Omental fat pad (tissue), 4 donors: ENCODE results near the gene CSE1L. TPM values are rescaled to one million over a fixed set of nuclear protein-coding genes. Genes with fewer than 3 reads are reported as not detected.

Experiments used
- ATAC-seq: fragments of 150-250 bp; one replicate; pipeline ENCODE4 v1.9.1; 2016; ENCODE audit warnings: mild to moderate bottlenecking, moderate library complexity; ENCODE audit not compliant: low FRiP score
- DNase-seq: peaks from one replicate; pipeline ENCODE4 v3.0.0-alpha.2; 2019; ENCODE audit warnings: low spot score
- small RNA-seq: library from RNA; depleted of rRNA; stranded (forward); fragments of <200 nt; gene quantifications from one replicate; pipeline ENCODE3, GENCODE V24; 2016
- total RNA-seq, 4 donors: library from RNA; depleted of rRNA; stranded (reverse); fragments of >200 nt; gene quantifications; one replicate each; pipeline ENCODE4 v1.1.0, GENCODE V29; 2016
- TF ChIP-seq, protein P1 (sequence below), 3 donors: fragments of 450-650 bp; IDR thresholded peaks; one replicate each; pipeline ENCODE4 v1.5.1; 2016 to 2017; ENCODE audit warnings: antibody characterized with exemption in 3 of 3, mild to moderate bottlenecking in 3 of 3, moderate library complexity in 2 of 3

Gene CSE1L
- total RNA-seq, 4 donors from 2014 or later = 29.9 to 37.8 (median 37.2) TPM

GRCh38 chr20:49136817-49137571 lies 90.9 kb downstream of the CSE1L start:
- DNase-seq = no peak
- ATAC-seq = no peak
- TF ChIP-seq, protein P1, sequence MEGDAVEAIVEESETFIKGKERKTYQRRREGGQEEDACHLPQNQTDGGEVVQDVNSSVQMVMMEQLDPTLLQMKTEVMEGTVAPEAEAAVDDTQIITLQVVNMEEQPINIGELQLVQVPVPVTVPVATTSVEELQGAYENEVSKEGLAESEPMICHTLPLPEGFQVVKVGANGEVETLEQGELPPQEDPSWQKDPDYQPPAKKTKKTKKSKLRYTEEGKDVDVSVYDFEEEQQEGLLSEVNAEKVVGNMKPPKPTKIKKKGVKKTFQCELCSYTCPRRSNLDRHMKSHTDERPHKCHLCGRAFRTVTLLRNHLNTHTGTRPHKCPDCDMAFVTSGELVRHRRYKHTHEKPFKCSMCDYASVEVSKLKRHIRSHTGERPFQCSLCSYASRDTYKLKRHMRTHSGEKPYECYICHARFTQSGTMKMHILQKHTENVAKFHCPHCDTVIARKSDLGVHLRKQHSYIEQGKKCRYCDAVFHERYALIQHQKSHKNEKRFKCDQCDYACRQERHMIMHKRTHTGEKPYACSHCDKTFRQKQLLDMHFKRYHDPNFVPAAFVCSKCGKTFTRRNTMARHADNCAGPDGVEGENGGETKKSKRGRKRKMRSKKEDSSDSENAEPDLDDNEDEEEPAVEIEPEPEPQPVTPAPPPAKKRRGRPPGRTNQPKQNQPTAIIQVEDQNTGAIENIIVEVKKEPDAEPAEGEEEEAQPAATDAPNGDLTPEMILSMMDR (IDR thresholded peaks at IDR 0.05) = no peak

DNA sequence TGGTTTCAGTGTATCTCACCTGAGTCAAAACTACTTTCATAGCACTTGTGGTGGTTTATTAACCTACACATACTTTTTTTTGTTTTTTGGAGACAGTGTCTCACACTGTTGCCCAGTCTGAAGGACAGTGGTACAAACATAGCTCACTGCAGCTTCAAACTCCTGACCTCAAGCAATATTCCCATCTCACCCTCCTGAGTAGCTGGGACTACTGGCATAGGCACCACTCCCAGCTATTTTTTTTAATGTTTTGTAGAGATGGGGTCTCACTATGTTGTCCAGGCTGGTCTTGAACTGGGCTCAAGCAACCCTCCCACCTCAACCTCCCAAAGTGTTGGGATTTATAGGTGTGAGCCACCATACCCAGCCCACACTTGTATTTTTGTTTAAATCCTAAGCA lies 92.3 kb downstream of the CSE1L start:
- ATAC-seq (no peak), DNase-seq (no peak)
- TF ChIP-seq, protein P1 (IDR thresholded peaks at IDR 0.05) = no peak

DNA sequence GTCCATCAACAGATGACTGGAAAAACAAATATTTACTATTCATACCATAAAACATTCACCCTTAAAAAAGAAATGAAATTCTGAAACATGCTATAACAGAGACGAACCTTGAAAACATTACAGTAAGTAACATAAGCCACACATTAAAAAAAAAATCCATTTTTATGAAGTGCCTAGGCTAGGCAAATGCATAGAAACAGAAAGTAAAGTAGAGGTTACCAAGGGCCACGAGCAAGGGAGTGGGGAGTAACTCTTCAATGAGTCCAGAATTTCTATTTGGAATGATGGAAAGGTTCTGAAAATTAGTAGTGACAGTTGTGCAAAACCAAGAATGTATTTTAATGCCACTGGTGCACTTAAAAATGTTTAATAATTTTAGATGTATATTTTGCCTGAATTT lies 94.3 kb downstream of the CSE1L start:
- no peak for DNase-seq
- no peak for ATAC-seq

DNA sequence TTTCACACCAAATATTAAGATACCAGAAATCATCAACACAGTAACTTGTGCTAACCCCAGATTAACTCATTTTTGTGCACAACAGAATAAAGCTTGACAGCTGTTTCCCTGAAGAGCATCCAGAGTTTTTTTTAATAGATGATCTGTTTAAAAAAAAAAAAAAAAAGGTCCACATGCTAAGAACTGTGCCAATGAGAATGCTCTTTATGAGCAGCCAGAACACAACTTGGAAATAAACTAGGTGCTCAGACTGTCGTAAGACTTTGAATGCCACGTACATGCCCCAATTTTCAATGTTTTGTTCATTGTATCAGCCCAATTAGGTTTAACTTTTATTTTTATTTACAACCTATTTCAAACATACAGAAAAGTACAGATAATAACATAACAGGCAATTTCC lies 94.7 kb downstream of the CSE1L start:
- DNase-seq (no peak), ATAC-seq (no peak)
- TF ChIP-seq, protein P1 (IDR thresholded peaks at IDR 0.05) = no peak

More for the DNA sequence above, 94.3 kb downstream of the CSE1L start:
- TF ChIP-seq, protein P1 (IDR thresholded peaks at IDR 0.05) = no peak

Small RNA genes lying within 50 kb of the gene (small RNA-seq; reads per million reads assigned to genes)
- gene SNAP23P1 = not detected

Other genes with a start within 250 kb of the CSE1L start
- gene PREX1, start 218.3 kb upstream of the CSE1L start, total RNA-seq = 100 to 1,000 TPM in 1 of 4 donors, 10 to 100 TPM in 3; 29.5 to 121 (median 40.9) TPM
- gene ARFGEF2, start 124.6 kb upstream of the CSE1L start, total RNA-seq = 10 to 100 TPM; 34.7 to 36.2 (median 35.2) TPM
- gene STAU1, start 142.0 kb downstream of the CSE1L start, total RNA-seq = 10 to 100 TPM; 67.1 to 99.8 (median 75.0) TPM
- 10 to 100 TPM; 23.6 to 36.3 (median 29.4) TPM for gene DDX27, start 173.1 kb downstream of the CSE1L start, total RNA-seq
- gene ZNFX1, start 231.7 kb downstream of the CSE1L start, total RNA-seq = 100 to 1,000 TPM in 1 of 4 donors, 10 to 100 TPM in 3; 40.5 to 106 (median 54.8) TPM